GOT3 (cell line): Measurements from ENCODE around the gene ANKZF1.

Experiments
- DNase-seq: peaks from one replicate; lab custom pipeline; 2025; ENCODE audit warnings: mixed read lengths; lab: John Stamatoyannopoulos, UW

The ANKZF1 gene

DNA sequence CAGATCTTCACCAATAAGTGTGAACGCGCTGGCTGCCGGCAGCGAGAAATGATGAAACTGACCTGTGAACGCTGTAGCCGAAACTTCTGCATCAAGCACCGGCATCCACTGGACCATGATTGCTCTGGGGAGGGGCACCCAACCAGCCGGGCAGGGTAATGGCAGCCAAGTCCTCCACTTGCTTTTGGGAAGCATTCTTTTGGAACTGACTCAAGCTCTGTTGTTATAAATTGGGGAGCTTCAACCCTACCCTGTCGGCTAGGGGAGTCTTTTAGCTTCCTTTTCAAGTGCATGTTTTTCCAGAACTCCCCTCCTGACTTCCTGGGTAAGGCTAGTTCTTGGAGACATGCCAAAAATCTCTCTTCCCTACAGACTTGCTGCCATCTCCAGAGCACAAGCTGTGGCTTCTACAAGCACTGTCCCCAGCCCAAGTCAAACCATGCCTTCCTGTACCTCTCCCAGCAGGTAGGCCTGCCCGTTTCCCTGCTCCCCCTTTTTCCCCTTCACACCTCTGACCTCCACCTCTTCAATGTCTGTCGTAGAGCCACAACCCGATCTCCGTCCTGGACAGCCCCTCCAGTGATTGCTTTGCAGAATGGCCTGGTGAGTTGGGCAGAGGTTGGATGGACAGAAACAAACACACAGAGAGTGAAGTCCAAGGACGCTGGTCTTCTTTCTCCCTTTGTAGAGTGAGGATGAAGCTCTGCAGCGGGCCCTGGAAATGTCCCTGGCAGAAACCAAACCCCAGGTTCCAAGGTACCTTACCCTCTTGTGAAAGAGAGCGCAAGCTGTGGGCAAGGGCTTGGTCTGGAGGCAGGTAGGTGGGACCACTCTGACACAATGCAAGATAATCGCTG, 21.5 kb upstream of the ANKZF1 start:
- DNase-seq: no peak

DNA sequence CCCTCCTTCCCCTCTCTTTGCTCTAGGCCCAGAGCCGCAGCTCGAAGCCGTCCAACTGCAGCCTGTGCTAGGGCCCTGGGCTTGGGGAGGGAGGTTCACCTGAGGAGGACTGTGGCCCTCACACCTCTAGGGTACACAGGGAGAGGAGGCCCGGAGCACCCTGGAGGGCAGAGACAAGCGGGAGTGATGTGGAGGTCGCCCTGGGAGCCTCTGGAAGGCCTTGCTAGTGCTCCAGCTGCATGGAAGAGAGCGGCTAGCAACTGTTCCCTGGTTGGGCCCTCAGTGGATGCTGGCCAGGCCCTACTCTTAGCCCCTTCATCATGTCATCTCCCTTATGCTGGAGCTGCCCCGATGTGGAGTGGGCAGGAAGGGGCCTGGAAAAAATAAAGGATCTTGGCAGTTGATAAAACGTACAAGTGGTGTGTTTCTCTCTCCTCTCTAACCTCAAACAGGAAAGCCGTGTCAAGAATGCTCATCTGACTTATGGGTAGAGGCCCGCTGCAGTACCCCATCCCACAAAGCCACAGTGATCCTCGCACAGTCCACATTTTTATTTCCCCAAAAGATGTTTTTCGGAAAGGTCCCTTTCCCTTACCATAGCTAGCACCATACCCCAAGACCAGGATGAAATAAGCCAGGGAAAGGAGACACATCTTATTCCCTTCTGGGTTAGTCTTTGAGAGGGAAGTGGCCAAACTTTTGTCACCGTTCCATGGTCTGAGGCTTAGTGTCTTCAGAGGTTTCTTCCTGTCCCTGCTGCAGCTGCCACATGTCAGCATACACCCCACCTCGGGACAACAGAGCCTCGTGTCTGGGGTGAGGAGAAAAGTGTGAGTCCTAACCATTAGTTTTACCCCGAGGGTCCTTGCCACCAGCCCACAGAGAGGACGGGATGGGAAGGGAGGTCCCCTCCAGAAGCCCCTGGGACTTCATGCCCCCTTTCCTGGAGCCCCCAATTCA, 20.1 kb upstream of the ANKZF1 start:
- no peak for DNase-seq

DNA sequence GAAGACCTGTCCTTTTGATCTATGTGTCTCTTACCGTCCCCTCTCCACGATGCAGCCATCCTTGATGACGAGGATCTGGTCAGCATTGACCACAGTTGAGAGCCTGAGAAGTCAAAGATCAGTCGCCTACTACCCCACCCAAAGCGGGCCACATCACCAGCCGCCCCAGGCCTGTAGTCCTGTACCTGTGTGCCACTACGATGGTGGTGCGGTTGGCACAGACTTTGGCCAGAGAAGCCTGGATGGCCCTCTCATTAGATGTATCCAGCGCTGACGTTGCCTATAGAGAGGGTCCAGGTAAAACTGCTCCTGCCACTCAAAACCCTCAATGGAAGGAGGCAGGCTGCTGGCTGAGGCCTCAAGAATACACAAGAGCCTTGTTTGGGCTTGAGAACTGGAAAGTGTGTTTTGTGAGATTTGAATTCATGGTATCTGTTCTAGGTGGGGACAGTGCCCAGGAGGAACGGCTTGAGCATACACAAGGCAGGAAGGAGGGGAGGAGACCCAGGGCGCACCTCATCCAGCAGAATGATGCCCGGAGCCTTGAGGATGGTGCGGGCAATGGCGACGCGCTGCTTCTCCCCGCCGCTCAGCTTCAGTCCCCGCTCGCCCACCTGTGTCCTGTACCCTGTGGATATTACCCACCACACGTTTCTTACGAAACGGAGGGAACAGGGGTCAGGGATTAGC, 19.3 kb upstream of the ANKZF1 start:
- no peak for DNase-seq

DNA sequence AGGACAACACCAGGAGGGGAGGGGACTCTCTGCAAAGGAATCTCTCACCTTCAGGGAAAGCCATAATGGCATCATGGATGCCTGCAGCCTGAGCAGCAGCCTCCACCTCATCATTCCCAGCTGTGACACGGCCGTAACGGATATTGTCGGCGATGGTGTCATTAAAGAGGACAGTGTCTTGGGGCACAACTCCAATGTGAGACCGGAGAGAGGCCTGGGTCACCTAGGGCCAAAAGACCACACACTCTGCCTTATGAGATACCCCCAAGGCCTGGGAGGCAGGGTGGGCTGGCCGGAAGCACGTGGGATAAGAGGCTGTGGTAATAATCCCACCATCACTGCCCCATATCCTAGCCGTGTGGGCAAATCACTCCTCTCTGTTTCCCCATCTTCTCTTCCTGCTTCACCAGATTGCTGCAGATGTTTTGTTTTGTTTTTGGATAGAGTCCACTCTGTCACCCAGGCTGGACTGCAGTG, 18.7 kb upstream of the ANKZF1 start:
- DNase-seq: no peak

DNA sequence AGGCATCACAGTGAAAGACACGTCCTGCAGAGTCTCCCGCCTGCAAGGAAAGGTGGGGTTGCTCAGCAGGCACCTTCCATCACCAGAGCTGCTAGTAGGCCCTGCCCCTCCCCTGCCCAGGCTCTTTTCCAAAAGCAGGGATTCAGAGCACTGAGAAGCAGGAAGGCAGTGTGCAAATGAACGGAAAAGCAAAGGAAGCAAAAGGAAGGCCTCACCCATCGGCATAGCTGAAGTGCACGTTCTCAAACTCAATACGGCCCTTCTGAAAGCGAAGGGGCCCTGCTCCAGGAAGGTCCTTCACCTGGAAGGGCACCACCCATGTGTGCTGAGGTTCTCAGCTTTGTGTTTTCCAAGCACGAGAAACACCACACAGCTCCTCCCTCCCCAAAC, 16.6 kb upstream of the ANKZF1 start:
- DNase-seq: no peak

DNA sequence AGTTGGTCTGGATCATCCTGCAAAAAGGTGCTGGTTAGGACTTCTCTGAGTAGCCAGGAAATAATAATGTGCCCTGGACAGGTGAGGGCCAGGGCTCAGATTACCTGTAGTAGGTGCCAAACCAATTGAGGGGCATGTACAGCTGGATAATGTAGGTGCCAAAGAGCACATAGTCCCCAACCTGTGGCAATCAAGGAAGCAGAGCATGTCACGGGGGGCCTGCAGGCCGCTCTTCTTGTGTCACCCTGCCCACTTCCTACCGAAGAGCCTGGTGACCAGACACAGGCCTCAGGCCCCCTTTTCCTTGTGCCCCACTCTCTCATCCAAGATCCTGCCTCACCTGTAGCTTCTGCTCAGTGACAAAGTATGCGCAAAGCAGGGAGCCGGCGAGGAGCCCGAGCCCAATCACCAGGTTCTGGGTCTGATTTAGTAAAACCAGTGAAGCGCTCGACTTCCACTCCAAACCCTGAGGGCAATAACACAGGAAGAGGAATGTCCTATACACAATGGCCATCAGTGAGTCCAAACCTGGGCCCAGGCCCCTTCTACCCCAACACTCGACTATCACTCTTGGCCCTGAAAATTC, 16.0 kb upstream of the ANKZF1 start:
- no peak for DNase-seq

DNA sequence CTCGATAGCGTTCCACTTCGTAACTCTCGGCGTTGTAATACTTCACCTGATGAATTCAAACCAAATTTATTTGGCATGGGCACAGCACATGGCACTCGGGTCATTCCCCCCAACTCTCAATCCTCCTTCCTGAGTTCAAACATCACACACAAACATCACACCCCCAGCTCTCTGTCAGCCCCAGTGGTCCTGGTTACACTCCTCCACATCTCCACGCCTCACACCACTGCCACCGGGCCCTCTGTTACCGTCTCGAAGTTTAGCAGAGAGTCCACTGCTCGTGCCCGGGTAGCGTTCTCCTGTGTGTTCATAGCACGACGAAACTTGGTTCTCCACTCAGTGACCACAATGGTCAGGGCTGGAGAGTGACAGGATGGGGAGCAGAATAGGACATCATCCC, 15.5 kb upstream of the ANKZF1 start:
- DNase-seq: no peak

DNA sequence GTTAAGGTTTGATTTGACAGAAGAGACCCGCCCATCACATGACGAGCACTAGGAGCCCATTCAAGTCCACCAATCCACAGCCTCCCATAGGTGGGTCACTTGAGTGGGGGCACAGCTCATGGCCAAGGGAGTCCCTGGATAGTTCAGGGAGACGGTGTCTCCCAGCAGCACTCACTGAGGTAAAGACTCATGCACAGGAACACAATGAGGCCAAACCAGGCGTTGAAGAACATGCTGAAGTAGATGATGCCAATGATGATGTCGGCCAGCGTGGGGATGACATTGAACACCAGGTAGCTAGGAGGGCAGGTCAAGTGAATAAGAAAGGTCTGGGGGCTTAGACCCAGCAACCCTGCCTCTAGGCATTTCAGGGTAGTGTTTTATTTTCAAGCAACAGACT, 14.8 kb upstream of the ANKZF1 start:
- no peak for DNase-seq

DNA sequence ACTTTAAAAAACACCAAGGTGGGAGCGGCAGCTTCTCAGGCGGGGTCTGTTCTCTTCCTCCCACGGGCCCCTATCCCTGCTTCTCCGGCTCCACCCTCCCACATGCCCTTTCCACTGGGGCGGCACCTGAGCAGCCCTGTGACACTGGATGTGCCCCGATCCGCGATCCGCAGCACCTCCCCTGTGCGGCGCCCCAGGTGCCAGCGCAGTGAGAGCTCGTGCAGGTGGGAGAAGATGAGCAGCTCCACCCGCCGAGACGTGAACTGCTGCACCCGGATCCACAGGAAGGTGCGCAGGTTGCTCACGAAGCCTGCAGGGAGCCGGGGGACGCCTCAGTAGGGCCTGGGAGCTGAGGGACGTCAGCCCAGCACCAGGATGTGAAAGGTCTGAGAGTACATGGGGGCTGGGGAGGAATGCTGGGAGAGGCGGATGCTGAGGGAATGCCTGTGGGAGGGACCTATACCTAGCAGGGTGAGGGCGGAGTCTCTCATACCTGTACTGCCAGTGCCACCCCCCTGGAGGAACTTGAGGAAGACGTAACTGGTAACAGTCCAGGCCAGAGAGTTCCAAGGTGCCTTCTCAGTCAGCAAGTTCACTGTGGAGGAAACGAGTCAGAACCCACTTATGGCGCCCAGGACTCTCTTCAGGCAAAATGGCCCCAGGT, 13.6 kb upstream of the ANKZF1 start:
- DNase-seq: no peak

DNA sequence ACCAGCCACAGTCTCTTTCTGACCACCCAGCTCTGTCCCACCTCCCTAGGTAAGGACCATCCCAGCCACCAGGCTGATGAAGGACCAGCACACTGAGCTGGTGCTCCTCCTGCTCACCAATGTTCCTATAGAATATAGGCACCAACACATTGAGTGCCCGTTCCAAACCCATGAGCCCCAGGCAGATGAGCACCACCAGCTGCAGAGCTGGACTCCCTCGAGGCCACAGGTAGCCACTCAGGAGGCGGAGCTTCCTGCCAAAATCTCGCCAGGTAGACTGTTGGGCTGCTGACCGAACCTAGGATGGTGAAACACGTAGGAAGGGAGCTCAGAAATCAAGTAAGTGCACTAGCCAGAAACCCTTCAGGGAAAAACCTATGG, 13.1 kb upstream of the ANKZF1 start:
- DNase-seq: no peak

DNA sequence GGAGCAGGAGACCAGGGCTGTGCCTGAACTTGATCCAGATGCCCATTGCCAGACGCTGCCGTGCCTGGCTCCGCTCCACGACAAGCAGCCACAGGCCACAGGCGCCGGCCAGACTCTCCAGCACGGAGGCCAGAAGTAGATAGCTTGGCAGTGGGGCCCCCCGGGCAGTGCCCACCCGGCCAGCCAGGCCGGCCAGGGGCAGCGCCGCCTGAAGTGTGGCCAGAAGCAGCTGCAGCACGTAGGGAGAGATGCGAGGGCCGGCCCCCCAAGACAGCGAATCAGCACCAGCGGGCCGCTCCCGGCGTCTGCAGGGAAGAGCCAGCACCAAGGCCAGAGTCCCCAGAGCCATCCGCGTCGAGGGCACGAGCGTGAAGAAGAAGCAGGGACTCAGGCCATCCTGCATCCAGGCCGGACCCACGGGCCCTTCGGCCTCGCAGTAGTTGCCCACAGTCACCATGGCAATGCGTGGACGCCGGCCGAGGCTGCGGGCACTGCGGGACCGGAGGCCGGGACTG, 11.3 kb upstream of the ANKZF1 start:
- peak; percentile 67 for DNase-seq

DNA sequence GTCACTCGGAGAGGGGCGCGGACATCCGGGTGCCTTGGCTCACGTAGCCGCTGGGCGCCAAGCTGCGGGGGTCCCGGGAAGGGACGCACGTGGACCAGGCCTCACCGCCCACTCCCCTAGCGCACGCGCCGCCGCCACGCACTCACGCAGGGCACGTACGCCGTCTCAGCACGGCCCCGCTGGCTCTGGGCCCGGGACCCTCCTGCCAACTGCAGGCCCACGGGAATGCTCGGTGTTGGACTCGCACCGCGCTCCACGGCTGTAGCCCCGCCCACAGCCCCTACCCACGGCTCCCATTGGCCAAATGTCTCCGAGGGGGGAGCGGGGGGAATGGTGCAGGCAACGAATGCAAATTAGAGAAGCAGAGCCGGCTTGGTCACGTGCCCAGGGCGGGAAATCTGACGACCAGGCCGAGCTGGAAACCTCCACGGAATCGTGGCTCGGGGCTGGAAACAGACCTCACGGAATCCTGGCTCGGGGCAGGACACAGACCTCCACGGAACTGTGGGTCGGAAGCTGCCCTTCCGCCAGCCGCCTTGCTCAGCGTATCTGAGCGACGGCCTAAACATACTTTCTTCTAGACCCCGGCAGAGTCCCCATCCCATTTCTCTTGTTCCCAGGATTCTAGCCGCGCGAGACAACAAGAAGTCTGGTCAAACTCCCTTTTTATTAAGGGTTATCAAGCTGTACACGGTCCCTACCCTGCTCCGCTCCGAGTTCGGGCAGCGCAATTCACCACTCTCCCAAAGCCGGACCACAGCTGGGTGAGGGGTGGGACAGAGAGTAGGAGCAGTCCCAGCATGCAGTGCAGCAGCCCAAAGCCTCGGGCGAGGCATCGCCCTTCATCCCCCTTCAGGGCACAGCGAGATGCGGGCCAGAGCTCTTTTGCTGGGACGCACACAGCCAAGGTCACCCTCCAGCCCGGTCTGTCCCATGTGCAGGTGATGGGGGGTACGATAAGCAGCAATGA, 10.6 kb upstream of the ANKZF1 start, which contains the start of gene ABCB6:
ABCB6 (minus strand) TSS at position 227 of the 970 bp plus-strand sequence. CDS start 285 bp downstream, outside the sequence.
- peak; percentile 59 for DNase-seq

DNA sequence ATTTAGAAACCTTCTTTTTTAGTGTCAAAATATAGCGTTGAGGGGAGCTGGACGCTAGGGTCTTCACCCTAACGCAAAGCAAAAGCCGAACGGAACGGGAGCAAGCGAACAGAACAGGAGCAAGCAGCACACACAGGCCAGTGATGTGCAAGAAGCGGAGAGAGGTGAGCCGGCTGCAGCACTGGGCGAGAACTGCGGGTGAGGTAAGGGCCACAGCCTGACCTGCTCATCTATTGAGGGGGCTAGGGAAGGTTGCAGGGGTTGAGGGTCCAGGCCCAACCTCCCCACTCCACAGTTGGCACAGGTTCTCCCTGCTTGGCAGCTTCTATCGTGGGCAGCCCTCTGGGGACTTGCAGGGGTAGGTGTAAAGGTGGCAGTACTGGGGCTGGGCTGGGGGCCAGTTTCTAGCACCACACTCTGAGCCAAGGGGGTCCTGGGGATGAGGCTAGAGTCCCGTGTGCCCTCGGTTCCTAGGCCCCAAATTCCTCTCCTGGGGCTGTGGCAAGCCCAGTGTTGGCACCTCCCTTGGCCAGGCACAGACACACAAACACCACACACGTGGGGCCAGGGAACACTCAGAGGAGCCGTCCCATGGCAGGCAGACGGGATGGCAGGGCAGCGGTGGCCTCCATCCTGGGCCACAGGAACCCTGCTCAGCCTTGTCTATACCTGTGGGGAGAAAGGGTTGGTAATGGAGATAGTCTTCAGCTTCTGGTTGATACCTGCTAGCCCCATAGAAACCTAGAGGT, 9.6 kb upstream of the ANKZF1 start:
- no peak for DNase-seq

DNA sequence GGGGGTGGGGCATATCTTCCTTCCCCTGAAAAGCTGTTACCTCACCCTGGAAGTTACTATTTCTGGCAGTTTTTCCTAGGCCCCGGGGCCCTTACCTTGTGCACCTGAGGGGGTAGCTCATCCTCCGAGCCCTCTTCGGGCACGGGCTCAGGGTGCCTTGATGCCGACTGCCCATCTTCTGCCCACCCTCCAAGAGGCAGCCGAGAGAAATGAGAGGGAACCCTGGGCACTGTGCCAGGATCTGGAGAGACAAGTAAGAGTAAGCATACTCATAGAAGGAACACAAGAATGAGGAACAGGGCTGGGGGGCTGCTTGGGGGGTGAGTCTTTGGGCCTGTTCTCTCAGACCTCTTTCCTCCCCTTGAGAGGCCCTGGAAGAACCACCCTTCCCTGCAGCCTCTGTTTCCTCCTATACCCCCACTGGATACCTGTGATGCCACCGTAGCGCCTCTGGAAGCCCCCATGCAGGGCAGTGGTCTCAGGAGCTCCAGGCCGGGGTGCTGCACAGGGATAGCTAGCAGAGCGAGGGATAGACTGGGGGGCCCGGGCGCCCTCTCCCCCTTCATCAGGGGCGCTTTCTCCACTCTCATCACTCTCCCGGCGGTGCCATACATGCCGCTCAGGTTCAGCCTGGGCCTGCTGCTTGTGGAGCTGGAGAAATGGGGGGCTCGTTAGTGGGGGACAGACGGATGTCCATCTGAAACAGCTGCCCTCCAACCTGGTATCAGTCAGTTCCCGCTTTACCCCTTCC, 8.8 kb upstream of the ANKZF1 start:
- no peak for DNase-seq

DNA sequence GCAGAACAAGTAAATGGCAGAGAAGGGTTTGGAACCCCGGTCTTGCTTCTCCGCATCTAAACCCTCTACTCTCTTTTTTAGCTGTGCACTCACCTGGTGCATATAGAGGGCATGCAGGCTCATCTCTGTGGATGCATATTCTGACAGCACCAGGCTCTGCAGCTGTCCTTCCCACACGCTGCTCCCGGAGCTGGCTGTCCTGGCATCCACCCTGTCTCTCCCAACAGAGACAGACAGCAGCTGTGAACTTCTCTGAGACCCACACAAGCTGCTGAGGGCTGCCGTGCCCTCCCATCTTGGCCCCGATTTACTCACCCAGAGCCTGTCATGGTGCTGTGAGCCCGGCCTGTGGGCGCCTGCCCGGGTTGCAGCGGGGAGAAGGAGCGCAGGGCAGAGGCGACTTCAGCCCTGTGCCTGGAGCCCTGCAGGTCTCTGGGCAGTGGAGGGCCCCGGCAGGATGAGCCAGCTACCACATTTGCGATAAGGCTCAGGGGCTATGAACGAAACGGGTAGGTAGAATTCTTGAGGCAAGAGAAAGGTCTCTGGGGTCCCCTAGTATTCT, 7.6 kb upstream of the ANKZF1 start:
- DNase-seq: no peak

DNA sequence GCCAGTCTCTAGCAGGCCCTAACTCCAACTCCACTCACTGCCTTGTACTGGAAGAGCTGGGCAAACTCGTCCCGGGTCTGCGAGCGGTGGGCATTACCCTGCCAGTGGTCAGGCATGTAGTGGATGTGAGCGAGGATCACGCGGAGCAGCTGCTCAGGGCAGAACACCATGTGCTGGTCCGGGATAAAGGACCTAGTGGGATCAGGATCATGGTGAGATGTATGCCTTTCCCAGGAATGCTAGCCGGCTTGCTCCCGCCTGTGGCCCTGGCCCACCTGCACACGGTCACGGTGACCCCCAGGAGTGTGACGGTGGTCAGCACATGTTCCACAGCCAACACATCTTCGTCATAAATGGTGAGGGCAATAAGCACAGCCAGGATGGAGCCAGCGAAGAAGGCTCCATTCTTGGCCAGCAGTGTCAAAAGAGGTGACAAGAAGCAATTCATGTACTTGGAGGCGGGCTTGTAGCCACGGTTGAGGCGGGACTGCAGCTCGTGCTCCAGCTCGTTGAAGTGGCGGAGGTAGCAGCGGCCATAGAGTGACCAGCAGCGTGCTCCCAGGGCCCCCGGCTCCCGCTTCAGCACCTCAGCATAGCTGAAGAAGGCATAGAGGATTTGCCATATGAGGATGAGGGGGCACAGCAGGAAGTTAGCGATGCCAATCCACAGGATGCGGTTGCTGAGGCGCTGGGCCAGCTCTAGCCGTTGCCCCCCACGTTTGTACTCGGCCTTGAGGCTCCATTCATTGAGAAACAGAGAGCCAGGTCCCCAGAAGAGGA, 5.6 kb upstream of the ANKZF1 start:
- DNase-seq: no peak

DNA sequence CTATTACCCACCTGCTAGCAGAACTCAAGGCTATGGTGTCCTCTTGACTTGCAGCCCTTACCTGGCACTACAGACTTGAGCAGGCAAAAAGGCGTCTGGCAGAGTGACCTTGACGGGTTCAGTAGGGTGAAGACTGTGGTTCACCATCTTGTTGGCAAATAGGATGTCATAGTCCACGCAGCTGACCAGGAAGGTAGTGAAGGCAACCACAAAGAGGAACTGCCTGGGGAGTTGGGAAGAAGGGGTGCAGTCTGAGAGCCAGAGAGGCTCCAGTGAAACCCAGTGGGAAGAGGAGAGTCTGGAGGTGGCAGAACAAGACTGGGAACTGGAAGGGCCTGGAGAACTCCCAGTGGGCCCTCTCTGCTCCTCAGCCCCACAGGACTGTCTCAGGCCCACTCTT, 4.3 kb upstream of the ANKZF1 start:
- DNase-seq: no peak
